HG03039 (cell line): ENCODE data around the gene NME7.
A peak's percentile ranks its signal among the peaks of the same experiment; 100 is the strongest.

Experiments used
- ATAC-seq: cut with Tn5 transposase; IDR thresholded peaks from one replicate; pipeline ENCODE4 v1.9.1; 2021; ENCODE audit warnings: mild to moderate bottlenecking, moderate library complexity; ENCODE audit not compliant: unreplicated experiment

The NME7 gene

GRCh38 chr1:169161496-169162194 is 206.0 kb downstream of the NME7 start:
- ATAC-seq, result peak; percentile 46

DNA sequence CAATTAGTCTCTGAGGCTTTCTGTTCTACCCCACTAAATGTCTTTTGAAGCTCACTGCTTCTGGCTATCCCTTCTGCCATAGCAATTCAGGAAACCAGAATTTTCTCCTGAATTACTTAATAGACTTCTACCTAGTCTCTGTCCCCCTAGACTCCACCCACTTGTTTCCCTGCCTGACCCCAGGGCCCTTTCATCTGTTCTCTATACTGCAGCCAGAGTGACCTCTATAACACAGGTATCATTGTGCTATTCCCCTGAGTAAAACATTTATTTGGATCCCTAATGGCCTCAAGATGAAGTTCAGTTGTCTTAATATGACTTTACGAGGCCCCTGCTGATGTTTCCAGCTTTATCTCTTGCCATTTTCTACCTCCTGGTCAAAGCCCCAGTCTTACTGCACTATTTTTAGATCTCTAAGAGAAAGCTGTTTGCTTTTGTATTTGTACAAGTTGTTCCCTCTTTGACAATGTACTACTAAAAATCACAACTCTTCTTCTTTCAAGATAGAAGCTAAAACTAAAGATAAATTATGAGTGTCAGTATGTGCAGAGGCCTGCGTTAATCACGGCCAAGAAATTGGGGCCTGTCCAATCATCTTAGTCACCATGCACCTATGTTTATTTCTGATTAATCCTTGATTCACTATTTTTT is 206.6 kb downstream of the NME7 start:
- no peak for ATAC-seq

DNA sequence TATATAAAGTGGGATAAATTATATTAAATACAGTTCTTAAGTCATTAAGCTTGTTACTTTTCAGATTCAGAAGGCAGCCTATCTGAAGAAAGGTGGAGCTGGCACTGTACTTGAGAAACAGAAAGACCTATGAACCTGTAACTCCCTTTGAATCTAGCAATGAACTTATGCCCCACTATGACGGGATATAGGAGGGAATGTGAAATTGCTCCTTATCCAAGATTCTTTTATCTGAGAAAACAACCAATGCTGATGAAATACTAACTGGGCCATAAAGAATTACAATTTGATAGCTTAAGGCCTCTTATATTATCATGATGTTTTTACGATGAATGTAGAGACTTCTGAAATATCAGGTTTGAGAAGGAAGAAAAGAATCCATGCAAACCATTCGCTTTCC is 211.0 kb downstream of the NME7 start:
- ATAC-seq, result no peak

DNA sequence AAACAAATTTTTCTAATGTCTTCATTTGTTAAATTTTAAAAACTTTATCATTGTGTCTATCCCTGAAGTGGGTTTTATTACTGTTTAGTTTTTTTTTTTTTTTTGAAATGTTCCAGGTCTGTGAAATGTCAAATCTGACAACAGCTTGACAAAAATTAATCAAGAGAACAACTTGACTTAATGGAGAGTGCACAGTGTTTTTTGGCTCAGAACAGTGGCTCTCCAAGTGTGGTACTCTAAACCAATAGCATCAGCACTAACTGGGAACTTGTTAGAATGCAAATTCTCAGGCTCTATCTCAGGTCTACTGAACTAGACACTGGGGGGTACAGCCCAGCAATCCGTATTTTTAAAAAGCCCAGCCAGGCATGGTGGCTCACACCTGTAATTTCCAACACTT is 211.9 kb downstream of the NME7 start:
- ATAC-seq, result no peak

GRCh38 chr1:169151338-169151837 is 216.2 kb downstream of the NME7 start:
- ATAC-seq, result no peak

GRCh38 chr1:169150641-169151337 is 216.8 kb downstream of the NME7 start:
- ATAC-seq, result no peak

GRCh38 chr1:169149555-169150286 is 217.9 kb downstream of the NME7 start:
- no peak for ATAC-seq

DNA sequence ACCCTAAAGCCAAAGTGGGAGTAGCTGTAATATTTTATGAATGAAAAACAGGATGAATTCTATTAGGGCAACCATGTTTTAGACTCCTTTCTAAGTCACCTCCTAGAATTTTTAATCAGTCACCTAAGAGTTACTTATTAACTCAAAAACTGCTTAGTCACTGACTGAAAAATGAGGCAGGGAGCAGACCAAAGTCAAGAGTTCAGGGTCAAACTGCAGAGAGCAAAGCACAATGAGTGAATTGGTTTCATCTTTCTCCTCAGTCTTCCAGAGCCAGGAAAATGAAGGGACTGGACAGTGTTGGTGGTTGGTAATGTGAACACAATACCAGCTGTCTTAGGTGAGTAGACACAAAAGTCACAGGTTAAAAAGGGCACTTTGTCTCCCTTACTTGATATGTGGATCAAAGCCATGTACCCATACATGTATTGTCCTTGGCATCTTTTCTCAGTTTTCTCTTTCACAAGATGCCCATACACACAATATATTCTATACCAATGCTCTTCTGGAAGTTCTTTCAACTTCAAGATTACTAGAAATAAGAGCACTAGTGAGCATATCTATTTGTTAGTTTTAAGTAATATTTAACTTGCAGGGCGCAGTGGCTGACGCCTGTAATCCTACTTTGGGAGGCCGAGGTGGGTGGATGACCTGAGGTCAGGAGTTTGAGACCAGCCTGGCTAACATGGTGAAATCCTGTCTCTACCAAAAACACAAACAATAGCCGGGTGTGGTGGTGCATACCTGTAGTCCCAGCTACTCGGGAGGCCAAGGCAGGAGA is 218.9 kb downstream of the NME7 start:
- ATAC-seq, result no peak

DNA sequence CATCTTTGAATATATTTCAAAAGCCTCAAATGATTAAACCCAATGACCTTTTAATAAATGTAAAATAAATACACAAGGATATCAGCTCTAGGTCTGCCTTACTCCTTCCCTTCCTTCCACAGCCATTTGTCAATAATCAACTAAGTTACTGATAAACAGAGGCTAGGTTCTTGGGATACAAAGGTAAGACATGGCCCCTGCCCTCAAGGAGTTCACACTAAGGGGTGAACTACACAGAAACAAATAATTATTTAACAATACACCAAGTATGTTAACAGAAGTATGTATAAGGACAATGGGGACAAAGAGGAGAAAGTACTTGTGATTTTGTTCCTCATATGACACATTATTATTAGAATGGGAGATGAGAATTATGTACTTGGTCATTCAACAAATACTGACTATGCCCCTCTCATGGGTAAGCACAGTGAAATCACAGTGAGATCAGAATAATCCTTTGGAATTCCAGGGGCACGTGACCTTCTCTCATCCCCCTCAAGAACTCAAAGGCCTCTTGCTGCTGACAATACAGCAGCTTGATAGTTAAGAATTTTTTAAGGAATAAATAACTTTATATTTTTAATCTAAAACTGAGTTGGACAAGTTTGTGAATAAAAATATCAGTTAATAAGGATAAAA is 220.9 kb downstream of the NME7 start:
- ATAC-seq, result no peak

DNA sequence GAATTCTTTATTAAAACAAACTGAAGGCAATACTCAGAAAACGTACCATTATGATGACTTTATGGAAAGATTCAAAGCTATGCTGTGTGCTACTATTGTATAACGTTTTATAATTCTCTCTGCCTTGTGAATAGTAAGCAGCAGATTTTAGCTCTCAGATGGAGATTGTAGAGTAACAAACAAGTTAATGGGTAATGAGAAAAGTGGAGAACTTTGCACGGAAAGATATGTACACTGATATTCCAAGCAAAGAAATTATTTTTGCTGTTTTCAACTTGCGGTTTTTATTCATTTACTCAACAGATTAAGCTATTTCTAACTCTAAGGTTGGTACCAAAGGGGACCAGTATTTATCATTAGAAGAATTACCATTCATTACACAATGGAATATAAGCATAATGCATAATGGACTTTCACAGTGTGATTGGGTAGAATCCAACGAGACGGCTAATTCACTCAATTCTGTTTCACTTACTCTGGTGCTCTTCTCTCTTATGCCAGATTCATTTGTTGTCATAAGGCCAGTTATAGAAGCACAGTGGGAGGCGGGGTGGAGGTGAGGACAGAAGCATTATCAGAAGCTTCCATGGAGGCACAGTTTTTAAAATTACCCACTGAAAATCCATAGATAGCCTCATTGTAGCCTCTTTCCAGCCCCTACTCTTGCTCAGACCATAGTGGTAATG is 222.5 kb downstream of the NME7 start:
- ATAC-seq, result no peak

- no peak for ATAC-seq
These were observed 223.6 kb downstream of the NME7 start for GRCh38 chr1:169143984-169144383.

GRCh38 chr1:169143346-169143745 is 224.3 kb downstream of the NME7 start:
- no peak for ATAC-seq

GRCh38 chr1:169142129-169142528 is 225.5 kb downstream of the NME7 start:
- no peak for ATAC-seq

DNA sequence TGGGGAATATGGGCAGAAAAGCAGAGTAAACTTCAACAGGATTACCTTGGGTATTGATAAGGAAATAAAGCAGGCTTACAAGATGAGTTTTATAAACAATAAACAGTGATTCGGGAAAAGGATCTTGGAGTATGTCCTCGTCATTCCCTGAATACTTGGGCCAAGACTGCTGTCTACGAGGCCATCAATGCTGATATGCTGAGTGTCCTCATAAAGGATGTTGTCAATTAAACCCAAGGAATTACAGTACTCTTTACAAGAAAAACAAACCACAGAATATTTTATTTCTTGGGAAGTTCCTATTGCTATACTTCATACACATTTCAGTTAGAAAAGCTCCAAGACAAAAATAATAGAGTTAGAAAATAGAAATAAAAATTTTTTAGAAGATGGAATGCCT is 226.2 kb downstream of the NME7 start:
- ATAC-seq, result no peak

- ATAC-seq, result peak; percentile 89
These were observed 228.5 kb downstream of the NME7 start for GRCh38 chr1:169138866-169139670.

GRCh38 chr1:169137357-169137756 is 230.2 kb downstream of the NME7 start:
- no peak for ATAC-seq

DNA sequence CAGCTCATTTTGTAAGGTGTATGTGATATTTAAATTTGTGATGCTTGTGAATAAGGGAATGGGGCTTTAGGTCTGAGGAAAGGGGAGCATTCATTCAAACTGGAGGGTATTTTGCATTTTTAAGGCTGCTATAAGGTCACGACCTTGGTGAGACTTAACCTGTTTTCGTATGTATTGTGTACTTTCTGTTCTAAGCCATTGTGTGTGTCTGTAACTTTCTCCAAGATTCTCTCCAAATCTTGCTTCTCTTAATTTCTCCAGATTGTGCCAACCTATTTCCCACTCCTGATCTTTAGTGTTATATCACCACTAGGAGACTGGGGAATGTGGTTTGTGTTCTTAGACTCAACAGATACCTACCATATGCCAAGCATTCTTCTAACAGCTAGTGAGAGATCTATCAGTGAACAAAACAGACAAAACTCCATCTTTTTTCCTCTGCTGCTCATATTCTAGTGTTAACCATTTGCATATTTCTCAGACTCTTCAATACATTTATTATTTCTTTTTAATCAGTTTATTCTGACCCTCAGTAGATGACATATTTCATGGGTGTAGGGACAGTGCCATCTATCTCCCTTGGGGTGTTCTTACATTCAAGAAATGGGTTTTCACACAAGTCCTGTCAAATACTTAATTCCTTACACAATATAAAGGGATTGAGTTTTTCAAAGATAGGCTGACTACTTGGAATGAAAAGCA is 233.6 kb downstream of the NME7 start:
- no peak for ATAC-seq

DNA sequence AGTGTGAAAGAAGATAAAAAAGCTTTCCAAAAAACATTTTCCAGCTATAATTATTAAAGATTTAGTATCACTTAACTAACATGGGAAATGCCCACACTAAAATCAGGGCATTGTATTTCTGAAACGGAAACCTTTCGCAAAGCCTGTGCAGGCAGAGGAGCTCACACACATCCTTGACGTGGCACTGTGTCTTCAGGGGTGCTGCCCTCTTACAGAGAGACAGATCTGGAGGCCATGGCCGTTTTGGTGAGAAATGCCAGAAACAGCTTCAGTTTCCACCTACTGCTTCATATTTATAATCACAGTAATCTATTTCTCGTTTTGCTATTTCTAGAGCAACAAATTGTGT is 234.4 kb downstream of the NME7 start:
- no peak for ATAC-seq
